ENCODE results near the gene CTR9.

Gene CTR9

GRCh38 chr11:10761085-10761698 is 10.1 kb downstream of the CTR9 start:
- no peak for DNase-seq (ENCODE audit: low read depth)
- no peak overlapping the region for H3K4me3 ChIP-seq (ENCODE audit: low read depth, low read length)
- no peak for TF ChIP-seq MYC (IDR thresholded peaks at IDR 0.05; ENCODE audit: low read depth, low read length)
- TF ChIP-seq, protein P1, sequence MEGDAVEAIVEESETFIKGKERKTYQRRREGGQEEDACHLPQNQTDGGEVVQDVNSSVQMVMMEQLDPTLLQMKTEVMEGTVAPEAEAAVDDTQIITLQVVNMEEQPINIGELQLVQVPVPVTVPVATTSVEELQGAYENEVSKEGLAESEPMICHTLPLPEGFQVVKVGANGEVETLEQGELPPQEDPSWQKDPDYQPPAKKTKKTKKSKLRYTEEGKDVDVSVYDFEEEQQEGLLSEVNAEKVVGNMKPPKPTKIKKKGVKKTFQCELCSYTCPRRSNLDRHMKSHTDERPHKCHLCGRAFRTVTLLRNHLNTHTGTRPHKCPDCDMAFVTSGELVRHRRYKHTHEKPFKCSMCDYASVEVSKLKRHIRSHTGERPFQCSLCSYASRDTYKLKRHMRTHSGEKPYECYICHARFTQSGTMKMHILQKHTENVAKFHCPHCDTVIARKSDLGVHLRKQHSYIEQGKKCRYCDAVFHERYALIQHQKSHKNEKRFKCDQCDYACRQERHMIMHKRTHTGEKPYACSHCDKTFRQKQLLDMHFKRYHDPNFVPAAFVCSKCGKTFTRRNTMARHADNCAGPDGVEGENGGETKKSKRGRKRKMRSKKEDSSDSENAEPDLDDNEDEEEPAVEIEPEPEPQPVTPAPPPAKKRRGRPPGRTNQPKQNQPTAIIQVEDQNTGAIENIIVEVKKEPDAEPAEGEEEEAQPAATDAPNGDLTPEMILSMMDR (IDR thresholded peaks at IDR 0.05; ENCODE audit: low read depth, low read length): no peak
- no peak for TF ChIP-seq POLR2A (IDR thresholded peaks at IDR 0.05; ENCODE audit: extremely low read depth, insufficient read length)
- TF ChIP-seq, protein P2, sequence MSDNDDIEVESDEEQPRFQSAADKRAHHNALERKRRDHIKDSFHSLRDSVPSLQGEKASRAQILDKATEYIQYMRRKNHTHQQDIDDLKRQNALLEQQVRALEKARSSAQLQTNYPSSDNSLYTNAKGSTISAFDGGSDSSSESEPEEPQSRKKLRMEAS (IDR thresholded peaks at IDR 0.05; ENCODE audit: low read depth, low read length): no peak

DNA sequence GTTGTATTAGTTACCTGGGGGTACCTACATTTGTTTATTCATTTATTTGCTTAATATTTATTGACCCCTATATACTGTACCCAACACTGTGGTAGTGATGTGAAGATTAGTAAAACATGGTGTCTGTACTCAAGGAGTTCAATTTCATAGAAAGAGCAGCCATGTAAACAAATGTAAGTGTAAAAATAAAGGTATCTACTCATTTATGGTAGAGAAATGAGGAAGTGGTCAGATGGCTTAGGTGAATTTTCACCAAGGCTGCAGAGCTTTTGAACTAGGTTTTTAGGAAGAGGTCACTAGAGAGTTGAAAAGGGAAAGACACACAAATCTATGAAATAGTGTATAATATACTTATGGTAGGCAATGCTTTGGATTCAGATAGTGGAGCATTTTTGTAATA is 11.1 kb downstream of the CTR9 start:
- peak; percentile 58 for DNase-seq (ENCODE audit: low read depth)
- TF ChIP-seq POLR2A (IDR thresholded peaks at IDR 0.05; ENCODE audit: extremely low read depth, insufficient read length) (no peak), MYC (IDR thresholded peaks at IDR 0.05; ENCODE audit: low read depth, low read length) (no peak)
- TF ChIP-seq, protein P1 (IDR thresholded peaks at IDR 0.05; ENCODE audit: low read depth, low read length): no peak
- TF ChIP-seq, protein P2 (IDR thresholded peaks at IDR 0.05; ENCODE audit: low read depth, low read length): no peak
- no peak overlapping the region for H3K4me3 ChIP-seq (ENCODE audit: low read depth, low read length)

- DNase-seq (ENCODE audit: low read depth): no peak
- TF ChIP-seq, protein P2 (IDR thresholded peaks at IDR 0.05; ENCODE audit: low read depth, low read length): no peak
- TF ChIP-seq MYC (IDR thresholded peaks at IDR 0.05; ENCODE audit: low read depth, low read length) (no peak), POLR2A (IDR thresholded peaks at IDR 0.05; ENCODE audit: extremely low read depth, insufficient read length) (no peak)
- TF ChIP-seq, protein P1 (IDR thresholded peaks at IDR 0.05; ENCODE audit: low read depth, low read length): no peak
- no peak overlapping the region for H3K4me3 ChIP-seq (ENCODE audit: low read depth, low read length)
Observed at GRCh38 chr11:10762913-10763421, 11.9 kb downstream of the CTR9 start.

DNA sequence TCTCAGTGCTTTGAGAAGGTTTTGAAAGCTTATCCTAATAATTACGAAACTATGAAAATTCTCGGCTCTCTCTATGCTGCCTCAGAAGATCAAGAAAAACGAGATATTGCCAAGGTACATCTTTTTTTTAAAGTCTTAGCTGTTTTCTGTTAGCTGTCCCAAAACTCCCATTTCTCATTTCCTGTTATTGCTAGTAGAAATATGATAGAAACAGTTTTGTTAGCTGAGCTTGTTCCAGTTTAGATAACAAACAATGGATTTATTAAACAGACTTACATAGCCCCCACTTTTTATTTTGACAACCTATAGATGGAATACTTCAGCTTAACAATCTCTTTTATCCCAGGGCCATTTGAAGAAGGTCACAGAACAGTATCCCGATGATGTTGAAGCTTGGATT is 12.7 kb downstream of the CTR9 start:
- no peak for DNase-seq (ENCODE audit: low read depth)
- no peak for TF ChIP-seq MYC (IDR thresholded peaks at IDR 0.05; ENCODE audit: low read depth, low read length)
- TF ChIP-seq, protein P1 (IDR thresholded peaks at IDR 0.05; ENCODE audit: low read depth, low read length): no peak
- TF ChIP-seq, protein P2 (IDR thresholded peaks at IDR 0.05; ENCODE audit: low read depth, low read length): no peak
- H3K4me3 ChIP-seq (ENCODE audit: low read depth, low read length): no peak overlapping the region

DNA sequence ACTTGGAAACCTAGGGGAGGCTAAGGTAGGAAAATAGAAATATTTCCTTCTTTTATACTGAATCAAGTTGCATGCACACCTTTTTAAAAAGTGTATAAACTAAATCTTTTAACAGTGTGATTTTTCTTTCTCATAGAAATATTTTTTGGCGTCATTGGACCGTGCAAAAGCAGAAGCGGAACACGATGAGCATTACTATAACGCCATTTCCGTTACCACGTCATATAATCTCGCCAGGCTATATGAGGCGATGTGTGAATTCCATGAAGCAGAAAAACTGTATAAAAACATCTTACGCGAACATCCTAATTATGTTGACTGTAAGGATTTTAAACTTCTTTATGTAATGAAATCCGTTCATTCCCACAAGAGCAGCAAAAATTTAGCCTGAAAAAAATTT is 13.4 kb downstream of the CTR9 start:
- no peak overlapping the region for H3K4me3 ChIP-seq (ENCODE audit: low read depth, low read length)
- DNase-seq (ENCODE audit: low read depth): no peak
- no peak for TF ChIP-seq MYC (IDR thresholded peaks at IDR 0.05; ENCODE audit: low read depth, low read length)
- TF ChIP-seq, protein P1 (IDR thresholded peaks at IDR 0.05; ENCODE audit: low read depth, low read length): no peak
- TF ChIP-seq POLR2A (IDR thresholded peaks at IDR 0.05; ENCODE audit: extremely low read depth, insufficient read length): no peak
- TF ChIP-seq, protein P2 (IDR thresholded peaks at IDR 0.05; ENCODE audit: low read depth, low read length): no peak

All from NB4 (cell line).